ENCODE results near the gene GPR107. TPM values are rescaled to one million over a fixed set of nuclear protein-coding genes. Genes with fewer than 3 reads are reported as not detected.

The GPR107 gene
- total RNA-seq, 4 donors from 2014 or later: 24.6 to 41.8 (median 34.1) TPM

- Histone ChIP-seq H3K4me3 (peak overlapping the region; percentile 89), H3K27ac (peak overlapping the region; percentile 93), H3K9me3 (no peaks in the 10 kb centered on the region), H3K27me3 (no peaks in the 10 kb centered on the region), H3K4me1 (peaks cover 34% of the 10 kb centered on the region), H3K36me3 (no peaks in the 10 kb centered on the region)
- DNase-seq (ENCODE audit: low spot score in 2 of 2): peak; percentile 86 to 87
- 65% methylated on average over 13 of the region's 37 CpGs for WGBS
- TF ChIP-seq POLR2AphosphoS5 (IDR thresholded peaks at IDR 0.05): no peak
- TF ChIP-seq CTCF (IDR thresholded peaks at IDR 0.05): no peak
- no peak for TF ChIP-seq EP300 (IDR thresholded peaks at IDR 0.05)
- TF ChIP-seq POLR2A (IDR thresholded peaks at IDR 0.05): no peak
Measured at GRCh38 chr9:130043654-130044623, 9.8 kb upstream of the GPR107 start.

- H3K27me3 ChIP-seq: no peaks in the 10 kb centered on the region
- H3K9me3 ChIP-seq: no peaks in the 10 kb centered on the region
- H3K4me1 ChIP-seq: peaks cover 36% of the 10 kb centered on the region
- TF ChIP-seq POLR2A (IDR thresholded peaks at IDR 0.05) (no peak), EP300 (IDR thresholded peaks at IDR 0.05) (no peak), POLR2AphosphoS5 (IDR thresholded peaks at IDR 0.05) (no peak), CTCF (IDR thresholded peaks at IDR 0.05) (no peak)
- no peak for DNase-seq (ENCODE audit: low spot score in 2 of 2)
- WGBS: 84% methylated on average over 4 of the region's 4 CpGs
- H3K36me3 ChIP-seq: no peaks in the 10 kb centered on the region
- no peak overlapping the region for H3K27ac ChIP-seq
- no peak overlapping the region for H3K4me3 ChIP-seq
Measured at GRCh38 chr9:130045725-130046450, 7.8 kb upstream of the GPR107 start.

GRCh38 chr9:130049431-130050210 lies 4.1 kb upstream of the GPR107 start:
- H3K4me1 ChIP-seq: peaks cover 42% of the 10 kb centered on the region
- WGBS: 83% methylated on average over 11 of the region's 11 CpGs
- no peaks in the 10 kb centered on the region for H3K36me3 ChIP-seq
- no peak for TF ChIP-seq POLR2A (IDR thresholded peaks at IDR 0.05)
- no peak for TF ChIP-seq EP300 (IDR thresholded peaks at IDR 0.05)
- no peak for TF ChIP-seq POLR2AphosphoS5 (IDR thresholded peaks at IDR 0.05)
- no peak for TF ChIP-seq CTCF (IDR thresholded peaks at IDR 0.05)
- no peaks in the 10 kb centered on the region for H3K27me3 ChIP-seq
- H3K9me3 ChIP-seq: no peaks in the 10 kb centered on the region
- no peak for DNase-seq (ENCODE audit: low spot score in 2 of 2)
- no peak overlapping the region for H3K4me3 ChIP-seq
- no peak overlapping the region for H3K27ac ChIP-seq

- Histone ChIP-seq H3K27ac (no peak overlapping the region), H3K36me3 (no peaks in the 10 kb centered on the region), H3K27me3 (no peaks in the 10 kb centered on the region), H3K9me3 (no peaks in the 10 kb centered on the region), H3K4me1 (peaks cover 42% of the 10 kb centered on the region), H3K4me3 (no peak overlapping the region)
- DNase-seq (ENCODE audit: low spot score in 2 of 2): no peak
- WGBS: 95% methylated on average over 3 of the region's 3 CpGs
- TF ChIP-seq POLR2AphosphoS5 (IDR thresholded peaks at IDR 0.05) (no peak), CTCF (IDR thresholded peaks at IDR 0.05) (no peak), EP300 (IDR thresholded peaks at IDR 0.05) (no peak), POLR2A (IDR thresholded peaks at IDR 0.05) (no peak)
Measured at GRCh38 chr9:130050462-130050861, 3.2 kb upstream of the GPR107 start.

Measured in suprapubic skin (tissue), 4 donors.